SKM-1 (cell line): ENCODE results near the gene TRPC4AP.

Experiments used
- DNase-seq: peaks from one replicate; lab custom pipeline; 2025; ENCODE audit not compliant: unreplicated experiment; lab: John Stamatoyannopoulos, UW

The TRPC4AP gene

GRCh38 chr20:35003211-35004031 is 89.2 kb downstream of the TRPC4AP start:
- DNase-seq = no peak

GRCh38 chr20:35002426-35003210 is 90.0 kb downstream of the TRPC4AP start:
- DNase-seq = no peak

GRCh38 chr20:35001596-35002362 is 90.8 kb downstream of the TRPC4AP start:
- no peak for DNase-seq

GRCh38 chr20:35000922-35001595 is 91.5 kb downstream of the TRPC4AP start:
- no peak for DNase-seq

GRCh38 chr20:35000311-35000921 is 92.2 kb downstream of the TRPC4AP start:
- no peak for DNase-seq

- DNase-seq = no peak
Observed at GRCh38 chr20:34999782-35000181, 92.8 kb downstream of the TRPC4AP start.

GRCh38 chr20:34999021-34999451 is 93.6 kb downstream of the TRPC4AP start:
- DNase-seq = no peak

- DNase-seq = no peak
Observed at GRCh38 chr20:34998331-34998950, 94.2 kb downstream of the TRPC4AP start.

- DNase-seq = no peak
Observed at GRCh38 chr20:34997774-34998173, 94.8 kb downstream of the TRPC4AP start.

GRCh38 chr20:34997131-34997561 is 95.5 kb downstream of the TRPC4AP start:
- DNase-seq = no peak

- DNase-seq = no peak
Observed at GRCh38 chr20:34996243-34997028, 96.2 kb downstream of the TRPC4AP start.

GRCh38 chr20:34995696-34996095 is 96.9 kb downstream of the TRPC4AP start:
- DNase-seq = no peak

GRCh38 chr20:34995192-34995591 is 97.4 kb downstream of the TRPC4AP start:
- no peak for DNase-seq

GRCh38 chr20:34994509-34995131 is 98.0 kb downstream of the TRPC4AP start:
- DNase-seq = no peak

GRCh38 chr20:34993941-34994508 is 98.6 kb downstream of the TRPC4AP start:
- no peak for DNase-seq

GRCh38 chr20:34992751-34993417 is 99.7 kb downstream of the TRPC4AP start:
- DNase-seq = no peak

GRCh38 chr20:34990661-34991214 is 101.9 kb downstream of the TRPC4AP start:
- no peak for DNase-seq
